ENCODE measurements around the gene SUGP2. TPM values are rescaled to one million over a fixed set of nuclear protein-coding genes. Genes with fewer than 3 reads are reported as not detected.

The SUGP2 gene
- total RNA-seq, 1 experiment from 2014 or later = 74.1 TPM

- CTCF ChIA-PET = no interaction called here
These were observed 21.7 kb upstream of the SUGP2 start for GRCh38 chr19:19054939-19055440.

GRCh38 chr19:19054315-19054938 is 21.1 kb upstream of the SUGP2 start:
- no peaks in the 10 kb centered on the region for H3K27me3 Mint-ChIP-seq (ENCODE audit: insufficient read depth, unreplicated experiment)
- no peaks in the 10 kb centered on the region for H3K27me3 ChIP-seq (replicated peaks; ENCODE audit: control insufficient read depth, insufficient read depth, low read length)
- H3K4me3 ChIP-seq (ENCODE audit: low read depth, low read length) = no peak overlapping the region
- peaks cover 5% of the 10 kb centered on the region for H3K36me3 ChIP-seq (ENCODE audit: control insufficient read depth, insufficient read depth, low read length)
- H3K36me3 Mint-ChIP-seq (ENCODE audit: insufficient read depth, unreplicated experiment) = peaks cover 26% of the 10 kb centered on the region
- H3K27ac Mint-ChIP-seq (ENCODE audit: unreplicated experiment) = no peak overlapping the region
- no peaks in the 10 kb centered on the region for H3K9me3 Mint-ChIP-seq (ENCODE audit: unreplicated experiment)
- ChIA-PET CTCF (interaction anchor here (0.6 kb wide), 1 partner anchor 19 kb away, joined by 3 read pairs; no protein-coding TSS in a partner anchor), POLR2A (interaction anchor here (0.6 kb wide), 1 partner anchor 122 kb away, joined by 4 read pairs; no protein-coding TSS in a partner anchor)
- TF ChIP-seq CTCF (IDR thresholded peaks at IDR 0.05; ENCODE audit: insufficient read depth in 1 of 2, low read depth in 1 of 2, low read length in 1 of 2, severe bottlenecking in 1 of 2, unreplicated experiment in 1 of 2) = no peak
- intact Hi-C loops (cut with micrococcal nuclease; ENCODE audit: unreplicated experiment) = loop anchor here (2.0 kb wide), 1 partner anchor 58 kb away; no protein-coding TSS in a partner anchor
- BruUV-seq (replicated peaks) = no TSS peak
- H3K4me1 Mint-ChIP-seq (ENCODE audit: low read depth, unreplicated experiment) = no peaks in the 10 kb centered on the region
- no peak overlapping the region for H3K4me3 Mint-ChIP-seq (ENCODE audit: unreplicated experiment)
- no peaks in the 10 kb centered on the region for H3K9me3 ChIP-seq
- H3K4me1 ChIP-seq = no peaks in the 10 kb centered on the region
- DNase-seq = no peak

More at GRCh38 chr19:19054939-19055440, 21.7 kb upstream of the SUGP2 start:
- POLR2A ChIA-PET = no interaction called here
- Histone ChIP-seq H3K9me3 (no peaks in the 10 kb centered on the region), H3K4me3 (ENCODE audit: low read depth, low read length) (no peak overlapping the region), H3K36me3 (ENCODE audit: control insufficient read depth, insufficient read depth, low read length) (peaks cover 7% of the 10 kb centered on the region), H3K4me1 (no peaks in the 10 kb centered on the region), H3K27me3 (replicated peaks; ENCODE audit: control insufficient read depth, insufficient read depth, low read length) (no peaks in the 10 kb centered on the region)
- peaks cover 27% of the 10 kb centered on the region for H3K36me3 Mint-ChIP-seq (ENCODE audit: insufficient read depth, unreplicated experiment)
- no peaks in the 10 kb centered on the region for H3K27me3 Mint-ChIP-seq (ENCODE audit: insufficient read depth, unreplicated experiment)
- H3K4me3 Mint-ChIP-seq (ENCODE audit: unreplicated experiment) = no peak overlapping the region
- no peak for TF ChIP-seq CTCF (IDR thresholded peaks at IDR 0.05; ENCODE audit: insufficient read depth in 1 of 2, low read depth in 1 of 2, low read length in 1 of 2, severe bottlenecking in 1 of 2, unreplicated experiment in 1 of 2)
- H3K4me1 Mint-ChIP-seq (ENCODE audit: low read depth, unreplicated experiment) = no peaks in the 10 kb centered on the region
- H3K27ac Mint-ChIP-seq (ENCODE audit: unreplicated experiment) = no peak overlapping the region
- H3K9me3 Mint-ChIP-seq (ENCODE audit: unreplicated experiment) = no peaks in the 10 kb centered on the region
- DNase-seq = no peak
- BruUV-seq (replicated peaks) = no TSS peak
- intact Hi-C loops (cut with micrococcal nuclease; ENCODE audit: unreplicated experiment) = loop anchor here (2.0 kb wide), 1 partner anchor 58 kb away; no protein-coding TSS in a partner anchor

GRCh38 chr19:19053508-19054314 is 20.4 kb upstream of the SUGP2 start:
- no peaks in the 10 kb centered on the region for H3K27me3 ChIP-seq (replicated peaks; ENCODE audit: control insufficient read depth, insufficient read depth, low read length)
- peaks cover 5% of the 10 kb centered on the region for H3K36me3 ChIP-seq (ENCODE audit: control insufficient read depth, insufficient read depth, low read length)
- Mint-ChIP-seq H3K27me3 (ENCODE audit: insufficient read depth, unreplicated experiment) (no peaks in the 10 kb centered on the region), H3K36me3 (ENCODE audit: insufficient read depth, unreplicated experiment) (peaks cover 28% of the 10 kb centered on the region), H3K9me3 (ENCODE audit: unreplicated experiment) (no peaks in the 10 kb centered on the region), H3K4me1 (ENCODE audit: low read depth, unreplicated experiment) (no peaks in the 10 kb centered on the region), H3K4me3 (ENCODE audit: unreplicated experiment) (no peak overlapping the region), H3K27ac (ENCODE audit: unreplicated experiment) (no peak overlapping the region)
- DNase-seq = peak; percentile 51 to 69
- H3K9me3 ChIP-seq = no peaks in the 10 kb centered on the region
- no peaks in the 10 kb centered on the region for H3K4me1 ChIP-seq
- no peak overlapping the region for H3K4me3 ChIP-seq (ENCODE audit: low read depth, low read length)
- peak; percentile 73 to 80 for TF ChIP-seq CTCF (IDR thresholded peaks at IDR 0.05; ENCODE audit: insufficient read depth in 1 of 2, low read depth in 1 of 2, low read length in 1 of 2, severe bottlenecking in 1 of 2, unreplicated experiment in 1 of 2)
- ChIA-PET POLR2A (interaction anchor here (0.6 kb wide), 1 partner anchor 123 kb away, joined by 4 read pairs; no protein-coding TSS in a partner anchor), CTCF (interaction anchor here (0.6 to 1.2 kb wide), 2 partner anchors 18 to 58 kb away, joined by 3 read pairs; no protein-coding TSS in a partner anchor)
- no TSS peak for BruUV-seq (replicated peaks)
- intact Hi-C loops (cut with micrococcal nuclease; ENCODE audit: unreplicated experiment) = loop anchor here (1.0 to 2.0 kb wide), 2 partner anchors 59 to 85 kb away; partner anchors contain the start of gene TMEM161A
